ENCODE measurements around the gene SMURF1. TPM values are rescaled to one million over a fixed set of nuclear protein-coding genes. Genes with fewer than 3 reads are reported as not detected.

Gene SMURF1
- total and polyA plus RNA-seq, 2 of the 4 experiments (the other 2 are of a cell fraction) = 13.4 to 20.3 TPM

GRCh38 chr7:99010281-99010680 is 133.6 kb downstream of the SMURF1 start:
- no peak overlapping the region for H3K4ac ChIP-seq (ENCODE audit: low read depth, low read length)
- no peak overlapping the region for H3K56ac ChIP-seq (ENCODE audit: extremely low read depth, insufficient read depth, low read length)
- H2AK5ac ChIP-seq (ENCODE audit: low read depth, low read length) = no peak overlapping the region
- H3K9me3 ChIP-seq (ENCODE audit: control insufficient read depth, insufficient read depth, low read length) = no peaks in the 10 kb centered on the region
- WGBS, 2 experiments (ENCODE audit: extremely low coverage in 2 of 2, insufficient read length in 1 of 2) = 70% methylated on average over 2 of the region's 9 CpGs; no CpG with 5 or more reads in 1 of the 2 experiments
- H4K8ac ChIP-seq (ENCODE audit: low read depth in 2 of 2, low read length in 2 of 2) = no peak overlapping the region
- no peak overlapping the region for H2AFZ ChIP-seq (replicated peaks; ENCODE audit: low read length, poor library complexity)
- H3K14ac ChIP-seq (replicated peaks; ENCODE audit: low read depth, low read length) = no peak overlapping the region
- TF ChIP-seq POLR2A (IDR thresholded peaks at IDR 0.05; ENCODE audit: low read depth, low read length) (no peak), CTCF (conservative IDR thresholded peaks at IDR 0.05; ENCODE audit: low read depth, low read length) (no peak)
- H4K5ac ChIP-seq (ENCODE audit: low read depth, low read length) = no peak overlapping the region
- ChIA-PET CTCF (interaction anchor here (1.0 kb wide), 1 partner anchor 11 kb away, joined by 3 read pairs; no protein-coding TSS in a partner anchor), POLR2A (ENCODE audit: unreplicated experiment) (no interaction called here)
- no peak overlapping the region for H3K4me2 ChIP-seq (ENCODE audit: low read depth, low read length)
- BruUV-seq (replicated peaks) = no TSS peak
- no peak overlapping the region for H2BK20ac ChIP-seq (ENCODE audit: low read depth, low read length)
- H4K20me1 ChIP-seq (ENCODE audit: insufficient read depth, low read length) = peaks cover 5% of the 10 kb centered on the region; the same call in 1 of the 2 replicates
- peaks cover 0 to 8% of the 10 kb centered on the region in 2 experiments; a peak in 3 of 4 replicates for H3K79me1 ChIP-seq (ENCODE audit: low read depth in 1 of 2, low read length in 2 of 2)
- intact Hi-C loops (cut with micrococcal nuclease) = no loop called here
- H3K9ac ChIP-seq (ENCODE audit: low read depth, low read length) = no peak overlapping the region
- H3K9me1 ChIP-seq (ENCODE audit: insufficient read depth, low read length) = peaks cover 4% of the 10 kb centered on the region; the same call in 1 of the 2 replicates
- H2AK9ac ChIP-seq (replicated peaks; ENCODE audit: low read depth, low read length, poor library complexity) = no peak overlapping the region
- dilution Hi-C loops (cut with HindIII; ENCODE audit: low sequenced_read_pairs, unreplicated experiment) = no loop called here
- no peak overlapping the region for H3K27ac ChIP-seq (ENCODE audit: insufficient read depth, low read length)
- no peak overlapping the region for H2BK15ac ChIP-seq (ENCODE audit: low read depth, low read length)
- no peak overlapping the region for H2BK120ac ChIP-seq (ENCODE audit: low read depth, low read length)
- H2BK5ac ChIP-seq (ENCODE audit: low read depth, low read length, poor library complexity, severe bottlenecking) = no peak overlapping the region
- no peak overlapping the region for H3K4me3 ChIP-seq (ENCODE audit: insufficient read depth, low read depth, low read length)
- H3K18ac ChIP-seq (ENCODE audit: low read depth, low read length) = no peak overlapping the region
- DNase-seq (no peak), ATAC-seq (ENCODE audit: low read depth) (no peak)
- no peak overlapping the region for H3K23ac ChIP-seq (ENCODE audit: low read depth, low read length)
- H3K36me3 ChIP-seq (ENCODE audit: control insufficient read depth, insufficient read depth, low read length) = peaks cover 76% of the 10 kb centered on the region
- H3K27me3 ChIP-seq (ENCODE audit: control insufficient read depth, insufficient read depth, low read length) = no peaks in the 10 kb centered on the region
- no peaks in the 10 kb centered on the region for H3K4me1 ChIP-seq (ENCODE audit: control insufficient read depth, insufficient read depth, low read length)
- H4K91ac ChIP-seq (ENCODE audit: insufficient read depth, low read depth, low read length) = no peak overlapping the region
- in situ Hi-C loops (cut with MboI; ENCODE audit: low sequenced_read_pairs) = no loop called here
